Activated CD8-positive, alpha-beta T cell treated with anti-CD3 and anti-CD28 coated beads, Interleukin-2, amount 10 ng/mL, durations not matched to agents 7 days and 5 days (primary cell): Measurements from ENCODE around the gene CD84. TPM values are rescaled to one million over a fixed set of nuclear protein-coding genes. Genes with fewer than 3 reads are reported as not detected.
"Not testable (repeated sequence)": the region's sequence is repeated elsewhere in the genome, so short reads cannot be mapped to it uniquely, and the experiment has no call there.

ENCODE experiments used
- ATAC-seq: fragments of 150-1000 bp; cut with Tn5 transposase; one replicate; pipeline ENCODE4 v1.10.0; 2021; ENCODE audit warnings: moderate library complexity
- CTCF ChIA-PET: fragments of 350-600 bp; sonication (Branson Sonifier 250); formaldehyde crosslinking; loops from one replicate; lab custom pipeline; 2021; ENCODE audit warnings: antibody characterized with exemption; lab: Charles Lee
- POLR2A ChIA-PET: fragments of 350-600 bp; sonication (Branson Sonifier 250); formaldehyde crosslinking; loops from one replicate; lab custom pipeline; 2021; ENCODE audit warnings: antibody characterized with exemption; lab: Charles Lee
- DNase-seq: peaks from one replicate; pipeline ENCODE4 v3.0.0-alpha.2; 2020
- H3K27ac Mint-ChIP-seq: one replicate; pipeline ENCODE4 v1.8.0; 2021; ENCODE audit warnings: mild to moderate bottlenecking, mixed read lengths
- H3K27me3 Mint-ChIP-seq: one replicate; pipeline ENCODE4 v1.8.0; 2021; ENCODE audit warnings: low read depth, mixed read lengths
- H3K36me3 Mint-ChIP-seq: one replicate; pipeline ENCODE4 v1.8.0; 2021; ENCODE audit warnings: low read depth, mixed read lengths
- H3K4me1 Mint-ChIP-seq: one replicate; pipeline ENCODE4 v1.8.0; 2021; ENCODE audit warnings: low read depth, mixed read lengths
- H3K4me3 Mint-ChIP-seq: one replicate; pipeline ENCODE4 v1.8.0; 2021; ENCODE audit warnings: mild to moderate bottlenecking, mixed read lengths
- H3K9me3 Mint-ChIP-seq: one replicate; pipeline ENCODE4 v1.8.0; 2022; ENCODE audit warnings: mixed read lengths; ENCODE audit not compliant: insufficient read depth
- total RNA-seq, 2 experiments: library from RNA; stranded (reverse); gene quantifications; one replicate each; pipeline ENCODE4 v1.2.3, GENCODE V29; 2021

The CD84 gene
- total RNA-seq, 2 experiments from 2014 or later = 14.0 to 15.4 TPM

DNA sequence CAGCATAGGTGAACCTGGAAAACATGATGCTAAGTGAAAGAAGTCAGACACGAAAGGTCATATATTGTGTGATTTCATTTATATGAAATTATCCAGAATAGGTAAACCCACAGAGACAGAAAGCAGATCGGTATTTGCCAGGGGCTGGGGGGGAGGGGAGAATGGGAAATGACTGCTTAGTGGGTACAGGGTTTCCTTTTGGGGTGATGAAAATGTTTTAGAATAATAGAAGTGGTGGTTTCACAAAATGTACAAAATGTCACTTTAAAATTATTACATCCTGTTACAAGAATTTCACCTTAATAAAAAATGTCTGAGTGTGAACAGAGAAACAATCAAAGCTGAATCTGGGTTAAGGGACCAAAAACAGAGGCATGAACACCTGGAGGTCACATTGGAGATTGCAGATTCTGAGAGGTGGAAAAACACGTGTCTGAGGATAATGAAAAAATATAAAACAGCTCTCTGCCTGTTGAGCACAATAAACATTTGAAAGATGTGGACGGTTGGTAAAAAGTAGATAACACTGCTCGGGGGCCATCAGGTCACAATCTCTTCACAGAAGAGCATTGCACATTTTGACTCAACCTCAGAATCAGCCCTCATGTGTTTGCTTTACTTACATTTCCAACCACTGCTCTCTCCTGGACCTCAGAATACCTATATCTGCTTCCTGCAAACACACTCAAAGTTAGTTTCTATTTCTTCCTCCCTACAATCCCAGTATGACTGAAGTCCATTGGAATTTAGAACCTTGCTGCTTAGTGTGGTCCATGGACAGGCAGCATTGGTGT, 59.5 kb downstream of the CD84 start:
- ChIA-PET CTCF (interaction anchor here (0.6 to 2.0 kb wide), 13 partner anchors 9 to 91 kb away, joined by 3 to 11 read pairs (median 3); no protein-coding TSS in a partner anchor), POLR2A (interaction anchor here (0.7 to 0.9 kb wide), 3 partner anchors 9 to 49 kb away, joined by 3 to 4 read pairs (median 3); no protein-coding TSS in a partner anchor)
- H3K36me3 Mint-ChIP-seq = peaks cover 46% of the 10 kb centered on the region
- peaks cover 90% of the 10 kb centered on the region for H3K4me1 Mint-ChIP-seq
- ATAC-seq = peak; percentile 65
- peak; percentile 48 for DNase-seq
- peak overlapping the region; percentile 83 for H3K4me3 Mint-ChIP-seq
- H3K9me3 Mint-ChIP-seq = peaks cover 16% of the 10 kb centered on the region
- H3K27ac Mint-ChIP-seq = peak overlapping the region; percentile 93
- H3K27me3 Mint-ChIP-seq = no peaks in the 10 kb centered on the region

- DNase-seq, H3K27me3 Mint-ChIP-seq, ATAC-seq, POLR2A ChIA-PET, CTCF ChIA-PET, H3K4me3 Mint-ChIP-seq: not testable (repeated sequence)
- H3K4me1 Mint-ChIP-seq = peaks cover 82% of the 10 kb centered on the region
- H3K36me3 Mint-ChIP-seq = peaks cover 59% of the 10 kb centered on the region
- H3K9me3 Mint-ChIP-seq = peaks cover 27% of the 10 kb centered on the region
- peak overlapping the region; percentile 32 for H3K27ac Mint-ChIP-seq
These were observed 61.8 kb downstream of the CD84 start for GRCh38 chr1:160517519-160517918.

DNA sequence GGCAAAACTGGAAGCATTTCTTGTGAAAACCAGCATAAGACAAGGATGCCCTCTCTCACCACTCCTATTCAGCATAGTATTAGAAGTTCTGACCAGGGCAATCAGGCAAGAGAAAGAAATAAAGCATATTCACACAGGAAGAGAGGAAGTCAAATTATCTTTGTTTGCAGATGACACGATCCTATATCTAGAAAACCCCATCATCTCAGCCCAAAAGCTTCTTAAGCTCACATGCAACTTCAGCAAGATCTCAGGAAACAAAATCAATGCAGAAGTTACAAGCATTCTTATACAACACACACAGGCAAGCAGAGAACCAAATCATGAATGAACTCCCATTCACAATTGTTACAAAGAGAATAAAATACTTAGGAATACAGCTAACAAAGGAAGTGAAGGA, 63.4 kb downstream of the CD84 start:
- ATAC-seq, H3K4me3 Mint-ChIP-seq, DNase-seq, POLR2A ChIA-PET, H3K27me3 Mint-ChIP-seq: not testable (repeated sequence)
- H3K27ac Mint-ChIP-seq = peak overlapping the region; percentile 10
- peaks cover 35% of the 10 kb centered on the region for H3K9me3 Mint-ChIP-seq
- H3K36me3 Mint-ChIP-seq = peaks cover 73% of the 10 kb centered on the region
- H3K4me1 Mint-ChIP-seq = peaks cover 69% of the 10 kb centered on the region
- CTCF ChIA-PET = interaction anchor here (1.3 to 1.9 kb wide), 6 partner anchors 10 to 91 kb away, joined by 3 to 6 read pairs (median 4); no protein-coding TSS in a partner anchor

DNA sequence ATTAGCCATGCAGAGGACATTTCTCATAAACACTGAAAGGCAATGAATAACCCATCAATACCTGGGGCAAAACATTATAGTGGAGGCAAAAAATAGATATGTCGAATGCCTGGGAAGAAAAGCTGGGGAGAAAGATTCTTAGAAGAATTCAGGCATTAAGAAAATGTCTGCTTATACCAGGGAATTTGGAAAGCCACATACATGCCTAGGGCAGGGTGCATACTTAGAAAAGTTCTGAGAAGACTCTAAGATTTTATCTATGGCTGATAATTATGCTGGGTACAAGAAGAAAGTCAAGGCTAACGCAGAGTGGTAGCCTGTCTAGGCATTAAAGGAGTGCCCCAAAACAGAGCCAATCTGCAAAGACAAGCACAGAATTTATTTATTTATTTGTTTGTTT, 74.6 kb downstream of the CD84 start:
- ATAC-seq = no peak
- Mint-ChIP-seq H3K4me3 (no peak overlapping the region), H3K36me3 (peaks cover 82% of the 10 kb centered on the region), H3K27ac (no peak overlapping the region), H3K4me1 (peaks cover 3% of the 10 kb centered on the region), H3K27me3 (no peaks in the 10 kb centered on the region), H3K9me3 (peaks cover 53% of the 10 kb centered on the region)
- DNase-seq = no peak
- POLR2A ChIA-PET = no interaction called here
- CTCF ChIA-PET = no interaction called here

DNA sequence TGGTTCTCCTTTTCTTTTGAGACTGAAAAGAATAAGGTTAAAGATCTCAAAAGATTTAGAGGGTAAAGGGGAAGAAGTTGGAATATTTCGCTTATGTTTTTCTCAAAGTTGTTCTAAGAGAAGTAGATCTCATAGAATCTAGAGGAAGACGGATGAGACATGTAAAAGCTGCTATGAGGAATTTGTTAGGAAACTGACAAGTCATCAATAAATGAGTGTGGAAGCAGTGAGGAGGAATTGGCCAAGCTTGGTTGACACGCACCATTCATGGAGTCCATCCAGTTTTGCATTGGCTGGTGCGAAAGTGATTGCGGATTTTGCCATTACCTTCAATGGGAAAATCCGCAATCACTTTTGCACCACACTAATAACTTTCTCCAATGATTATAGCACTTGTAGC, 76.2 kb downstream of the CD84 start:
- CTCF ChIA-PET = interaction anchor here (1.2 kb wide), 2 partner anchors 16 to 20 kb away, joined by 3 to 4 read pairs; partner anchors contain the start of gene SLAMF6
- Mint-ChIP-seq H3K27ac (no peak overlapping the region), H3K4me3 (no peak overlapping the region), H3K36me3 (peaks cover 81% of the 10 kb centered on the region), H3K9me3 (peaks cover 52% of the 10 kb centered on the region), H3K27me3 (no peaks in the 10 kb centered on the region), H3K4me1 (peaks cover 3% of the 10 kb centered on the region)
- POLR2A ChIA-PET = no interaction called here
- DNase-seq (no peak), ATAC-seq (no peak)

DNA sequence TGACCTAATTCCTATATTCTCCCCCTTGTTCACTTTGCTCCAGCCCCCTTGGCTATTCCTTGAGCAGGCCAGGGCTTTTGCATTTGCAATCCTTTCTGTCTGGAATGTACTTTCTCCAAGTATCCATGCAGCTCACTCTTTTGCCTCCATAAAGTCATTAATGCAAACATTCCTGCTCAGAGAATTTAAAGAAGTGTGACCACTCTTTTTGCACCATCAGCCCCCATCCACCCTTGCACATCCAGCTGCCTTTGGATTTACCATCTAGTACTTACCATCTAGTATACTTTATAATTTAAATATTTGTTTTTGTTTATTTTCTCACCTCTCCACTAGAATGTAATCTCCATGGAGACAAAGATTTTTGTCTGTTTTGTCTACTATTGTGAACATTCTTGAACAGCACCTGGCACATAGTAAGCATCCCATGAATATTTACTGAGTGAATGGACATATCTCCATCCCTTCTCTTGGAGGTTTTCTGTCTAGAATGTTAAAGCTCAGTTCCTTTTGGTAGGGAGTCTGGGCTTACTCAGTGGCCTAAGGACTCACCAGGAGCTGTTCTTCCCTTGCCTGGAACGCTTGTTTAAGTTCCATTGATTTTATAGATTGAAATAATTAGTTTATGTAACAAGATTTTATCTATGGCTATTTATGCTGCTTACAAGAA, 78.8 kb downstream of the CD84 start:
- CTCF ChIA-PET = interaction anchor here (1.4 to 2.2 kb wide), 3 partner anchors 12 to 19 kb away, joined by 3 to 8 read pairs (median 3); no protein-coding TSS in a partner anchor
- DNase-seq = no peak
- peaks cover 28% of the 10 kb centered on the region for H3K9me3 Mint-ChIP-seq
- no peak for ATAC-seq
- H3K27ac Mint-ChIP-seq = no peak overlapping the region
- no peak overlapping the region for H3K4me3 Mint-ChIP-seq
- peaks cover 3% of the 10 kb centered on the region for H3K4me1 Mint-ChIP-seq
- no peaks in the 10 kb centered on the region for H3K27me3 Mint-ChIP-seq
- POLR2A ChIA-PET = no interaction called here
- peaks cover 61% of the 10 kb centered on the region for H3K36me3 Mint-ChIP-seq

- ChIA-PET CTCF (interaction anchor here (1.4 to 2.1 kb wide), 4 partner anchors 11 to 41 kb away, joined by 3 to 5 read pairs (median 3); no protein-coding TSS in a partner anchor), POLR2A (no interaction called here)
- Mint-ChIP-seq H3K27me3 (no peaks in the 10 kb centered on the region), H3K4me1 (no peaks in the 10 kb centered on the region), H3K9me3 (peaks cover 26% of the 10 kb centered on the region), H3K27ac (no peak overlapping the region), H3K4me3 (no peak overlapping the region), H3K36me3 (peaks cover 56% of the 10 kb centered on the region)
- ATAC-seq = no peak
- no peak for DNase-seq
These were observed 79.7 kb downstream of the CD84 start for GRCh38 chr1:160499631-160500030.

- H3K36me3 Mint-ChIP-seq = peaks cover 46% of the 10 kb centered on the region
- H3K27me3 Mint-ChIP-seq, POLR2A ChIA-PET, H3K4me3 Mint-ChIP-seq, ATAC-seq, H3K4me1 Mint-ChIP-seq, DNase-seq, H3K27ac Mint-ChIP-seq: not testable (repeated sequence)
- peaks cover 26% of the 10 kb centered on the region for H3K9me3 Mint-ChIP-seq
- CTCF ChIA-PET = interaction anchor here (1.1 to 2.1 kb wide), 4 partner anchors 14 to 42 kb away, joined by 3 to 5 read pairs (median 4); no protein-coding TSS in a partner anchor
These were observed 80.8 kb downstream of the CD84 start for GRCh38 chr1:160498301-160499065.

DNA sequence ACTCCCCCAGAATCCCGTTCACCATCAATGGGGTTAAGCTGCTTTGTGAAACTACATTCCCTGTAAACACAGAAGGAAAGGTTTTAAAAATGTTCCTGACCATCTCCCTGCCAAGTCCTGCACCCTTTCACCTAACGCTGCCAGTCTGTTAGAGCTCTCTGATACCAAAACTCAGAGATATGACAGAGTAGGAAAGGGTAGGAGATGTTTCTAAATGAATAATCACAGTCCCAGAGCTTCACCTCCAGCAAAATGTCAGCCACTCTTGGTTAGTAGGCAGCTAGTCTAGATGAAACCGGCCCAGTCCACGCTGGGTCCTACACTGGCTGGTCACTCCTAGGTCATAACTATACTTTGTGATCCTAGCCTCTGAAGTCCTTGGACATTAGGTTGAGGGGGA, 83.0 kb downstream of the CD84 start:
- no peaks in the 10 kb centered on the region for H3K27me3 Mint-ChIP-seq
- H3K4me3 Mint-ChIP-seq = no peak overlapping the region
- H3K9me3 Mint-ChIP-seq = peaks cover 17% of the 10 kb centered on the region
- ChIA-PET POLR2A (no interaction called here), CTCF (interaction anchor here (0.7 kb wide), 1 partner anchor 48 kb away, joined by 3 read pairs; no protein-coding TSS in a partner anchor)
- no peak overlapping the region for H3K27ac Mint-ChIP-seq
- H3K36me3 Mint-ChIP-seq = peaks cover 26% of the 10 kb centered on the region
- ATAC-seq = no peak
- DNase-seq = no peak
- H3K4me1 Mint-ChIP-seq = no peaks in the 10 kb centered on the region

DNA sequence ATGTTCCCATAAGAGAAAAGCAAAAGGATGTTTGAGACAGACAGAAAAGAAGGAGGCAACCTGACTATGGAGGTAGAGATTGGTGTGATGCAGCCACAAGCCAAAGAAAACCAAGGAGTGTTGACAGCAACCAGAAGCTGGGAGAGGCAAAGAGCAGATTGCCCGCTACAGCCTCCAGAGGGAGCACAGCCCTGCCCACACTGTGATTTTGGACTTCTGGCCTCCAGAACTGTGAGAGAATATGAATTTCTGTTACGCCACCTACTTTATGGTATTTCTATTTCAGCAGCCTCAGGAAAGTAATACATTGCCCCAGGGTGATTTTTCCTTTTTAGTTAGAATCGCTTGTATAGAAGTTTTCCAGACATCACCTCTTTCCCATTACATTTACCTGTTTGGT, 84.7 kb downstream of the CD84 start:
- peaks cover 11% of the 10 kb centered on the region for H3K9me3 Mint-ChIP-seq
- H3K27ac Mint-ChIP-seq = no peak overlapping the region
- no peak overlapping the region for H3K4me3 Mint-ChIP-seq
- ATAC-seq = no peak
- H3K27me3 Mint-ChIP-seq = no peaks in the 10 kb centered on the region
- ChIA-PET CTCF (no interaction called here), POLR2A (no interaction called here)
- H3K4me1 Mint-ChIP-seq = no peaks in the 10 kb centered on the region
- DNase-seq = no peak
- peaks cover 19% of the 10 kb centered on the region for H3K36me3 Mint-ChIP-seq

- Mint-ChIP-seq H3K4me1 (no peaks in the 10 kb centered on the region), H3K36me3 (peaks cover 10% of the 10 kb centered on the region), H3K27ac (no peak overlapping the region), H3K4me3 (no peak overlapping the region), H3K27me3 (no peaks in the 10 kb centered on the region), H3K9me3 (no peaks in the 10 kb centered on the region)
- DNase-seq = no peak
- ChIA-PET CTCF (no interaction called here), POLR2A (no interaction called here)
- no peak for ATAC-seq
These were observed 86.7 kb downstream of the CD84 start for GRCh38 chr1:160492617-160493016.
